Dendritic cell treated with granulocyte-macrophage colony-stimulating factor and Interleukin-4, amounts not matched to agents 40 ng/mL and 50 ng/mL, for 4 days (primary cell): Measurements from ENCODE around the gene CGB7.

Source experiments
- H3K27ac Mint-ChIP-seq: one replicate; pipeline ENCODE4 v1.8.0; 2022; ENCODE audit warnings: mild to moderate bottlenecking, mixed read lengths
- H3K27me3 Mint-ChIP-seq: one replicate; pipeline ENCODE4 v1.8.0; 2022; ENCODE audit warnings: mild to moderate bottlenecking, mixed read lengths
- H3K36me3 Mint-ChIP-seq: one replicate; pipeline ENCODE4 v1.8.0; 2022; ENCODE audit warnings: low read depth, mixed read lengths
- H3K4me1 Mint-ChIP-seq: one replicate; pipeline ENCODE4 v1.8.0; 2022; ENCODE audit warnings: low read depth, mixed read lengths
- H3K4me3 Mint-ChIP-seq: one replicate; pipeline ENCODE4 v1.8.0; 2022; ENCODE audit warnings: mild to moderate bottlenecking, moderate library complexity, mixed read lengths
- H3K9me3 Mint-ChIP-seq: one replicate; pipeline ENCODE4 v1.8.0; 2022; ENCODE audit warnings: mixed read lengths
- intact Hi-C: fragments of 100-400 bp; cut with micrococcal nuclease; formaldehyde crosslinking; loops from one replicate; pipeline ENCODE4 v1.15.0; 2022

Gene CGB7

DNA sequence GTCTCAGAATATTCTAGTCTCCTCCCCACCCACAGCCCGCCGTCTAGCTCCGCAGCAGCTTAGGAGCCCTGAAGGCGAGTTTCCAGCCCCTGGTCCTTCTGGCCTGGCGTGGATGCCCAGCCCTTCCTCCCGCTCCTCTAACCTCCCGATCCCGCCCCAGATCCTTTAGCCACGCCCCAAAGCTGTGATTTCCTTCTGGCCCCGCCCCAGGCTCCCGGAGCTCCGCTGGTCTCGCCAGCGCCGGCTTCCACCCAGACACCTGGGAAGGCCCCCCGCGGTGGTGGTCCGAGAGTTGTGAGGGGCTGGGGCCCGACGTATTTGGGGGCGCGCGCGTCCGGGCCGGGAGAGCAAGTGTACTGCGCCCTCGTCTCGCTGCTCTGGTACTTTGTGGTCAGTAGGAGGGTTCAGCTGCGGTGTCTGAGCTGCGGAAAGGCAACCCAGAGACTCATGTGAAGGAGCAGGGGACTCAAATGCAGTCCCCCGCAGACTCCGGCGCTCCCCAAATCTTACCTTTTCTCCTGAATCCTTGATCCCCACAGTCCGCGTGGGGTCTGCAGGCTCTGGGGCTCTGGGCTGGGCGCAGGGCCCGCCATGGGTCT is at the start of gene CGB7:
Gene CGB7 (minus strand): TSS at position 114 of the 599 bp plus-strand sequence. CDS start 2,374 bp downstream, outside the sequence.
- H3K4me3 Mint-ChIP-seq = peak within 1 kb of the TSS; percentile 80
- no peaks in the 10 kb centered on the region for H3K9me3 Mint-ChIP-seq
- no peak within 1 kb of the TSS for H3K27ac Mint-ChIP-seq
- H3K4me1 Mint-ChIP-seq = peaks cover 24% of the 10 kb centered on the region
- H3K27me3 Mint-ChIP-seq = peaks cover 89% of the 10 kb centered on the region
- no peaks in the 10 kb centered on the region for H3K36me3 Mint-ChIP-seq
- intact Hi-C loops = no loop called here

DNA sequence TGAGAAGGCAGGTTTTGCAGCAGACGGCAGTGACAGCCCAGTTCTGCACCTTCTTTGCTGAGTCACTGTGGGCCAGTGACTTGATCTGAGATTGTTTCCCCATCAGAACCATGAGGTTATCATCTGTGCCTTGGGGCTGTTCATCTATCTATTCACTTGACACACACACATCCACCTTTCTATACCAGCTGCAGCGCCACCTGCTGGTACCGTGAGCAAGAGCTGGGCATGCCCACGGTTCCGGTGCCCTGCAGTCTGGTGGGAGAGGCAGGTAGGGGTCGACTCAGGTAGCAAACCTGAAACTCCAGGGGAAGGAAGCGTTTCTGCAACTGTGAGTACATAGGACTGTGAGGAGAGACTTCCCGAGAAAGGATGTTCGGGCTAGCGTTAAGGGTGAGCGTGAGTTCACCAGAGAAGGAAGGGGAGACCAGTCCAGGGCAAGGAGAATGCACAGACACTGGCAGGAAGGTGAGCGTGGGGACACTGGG is 49.1 kb upstream of the CGB7 start:
- peaks cover 17% of the 10 kb centered on the region for H3K4me1 Mint-ChIP-seq
- intact Hi-C loops = no loop called here
- H3K36me3 Mint-ChIP-seq = peaks cover 77% of the 10 kb centered on the region
- no peak overlapping the region for H3K27ac Mint-ChIP-seq
- H3K9me3 Mint-ChIP-seq = no peaks in the 10 kb centered on the region
- H3K4me3 Mint-ChIP-seq = no peak overlapping the region
- H3K27me3 Mint-ChIP-seq = no peaks in the 10 kb centered on the region

DNA sequence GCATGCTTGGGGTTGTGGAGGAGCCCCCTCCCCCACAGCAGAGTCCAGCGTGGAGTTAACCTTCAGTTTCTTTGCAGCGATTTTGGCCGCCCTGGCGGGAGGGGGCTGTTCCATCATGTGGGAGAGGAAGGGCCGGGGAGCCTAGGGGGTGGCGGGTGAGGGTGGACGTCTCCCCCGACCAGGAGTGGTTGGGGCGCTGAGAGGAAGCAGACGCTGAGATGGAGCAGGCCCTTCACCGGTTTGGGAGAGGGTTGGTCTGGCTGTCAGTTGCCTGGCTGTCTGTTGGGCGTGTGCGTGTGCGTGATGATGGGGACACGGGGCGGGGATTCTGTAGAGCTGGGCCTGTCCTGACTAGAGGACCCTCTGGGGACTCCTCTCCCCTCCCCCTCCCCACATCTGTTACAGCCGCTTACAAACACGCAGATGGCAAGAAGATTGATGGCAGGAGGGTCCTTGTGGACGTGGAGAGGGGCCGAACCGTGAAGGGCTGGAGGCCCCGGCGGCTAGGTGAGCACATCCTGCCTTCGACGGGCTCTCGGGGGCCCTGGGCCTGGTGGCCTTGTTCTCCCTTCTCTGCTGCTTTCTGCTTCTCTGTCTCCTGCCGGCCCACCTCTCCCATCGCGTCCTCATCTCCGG is 46.8 kb upstream of the CGB7 start:
- intact Hi-C loops = no loop called here
- Mint-ChIP-seq H3K27me3 (no peaks in the 10 kb centered on the region), H3K4me1 (peaks cover 11% of the 10 kb centered on the region), H3K4me3 (no peak overlapping the region), H3K9me3 (no peaks in the 10 kb centered on the region), H3K27ac (no peak overlapping the region), H3K36me3 (peaks cover 100% of the 10 kb centered on the region)

DNA sequence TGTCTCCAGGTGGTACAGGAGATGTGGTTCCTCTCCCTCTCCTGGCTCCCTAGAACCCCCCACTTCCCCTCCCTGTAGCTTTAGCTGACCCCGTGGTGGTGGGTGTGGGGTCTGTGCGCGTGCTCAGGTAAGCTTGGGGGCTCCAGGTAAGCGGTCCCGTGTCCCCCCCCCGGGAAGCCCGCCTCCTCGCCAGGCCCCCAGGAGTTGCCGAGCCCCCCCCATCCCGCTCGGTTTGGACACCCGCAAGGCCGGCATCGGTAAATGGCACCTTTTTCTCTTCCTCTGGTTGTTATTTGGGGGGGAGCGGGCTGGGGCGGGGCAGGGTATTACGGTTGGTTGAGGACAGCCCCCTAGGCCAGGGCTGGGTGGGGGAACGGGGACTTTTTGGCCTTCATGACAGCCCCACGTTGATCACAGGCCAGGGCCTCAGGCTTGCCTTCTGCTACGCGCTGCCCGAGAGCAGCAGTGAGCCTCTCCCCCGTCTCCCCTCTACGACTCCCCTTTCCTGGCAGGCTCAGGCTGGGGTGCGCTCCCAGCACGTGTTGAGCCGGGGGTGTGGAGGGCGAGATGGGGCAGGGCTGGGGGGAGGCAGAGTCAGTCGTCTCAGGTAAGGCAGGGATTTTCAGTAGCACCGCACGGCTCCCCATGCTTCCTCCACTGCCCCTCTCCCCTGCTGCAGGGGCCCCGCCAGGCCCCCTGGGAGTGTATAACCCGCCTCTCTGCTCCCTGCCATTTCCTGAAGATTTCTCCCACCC is 46.0 kb upstream of the CGB7 start:
- Mint-ChIP-seq H3K36me3 (peaks cover 100% of the 10 kb centered on the region), H3K4me1 (peaks cover 7% of the 10 kb centered on the region), H3K27ac (no peak overlapping the region), H3K9me3 (no peaks in the 10 kb centered on the region), H3K4me3 (no peak overlapping the region), H3K27me3 (no peaks in the 10 kb centered on the region)
- intact Hi-C loops = no loop called here

DNA sequence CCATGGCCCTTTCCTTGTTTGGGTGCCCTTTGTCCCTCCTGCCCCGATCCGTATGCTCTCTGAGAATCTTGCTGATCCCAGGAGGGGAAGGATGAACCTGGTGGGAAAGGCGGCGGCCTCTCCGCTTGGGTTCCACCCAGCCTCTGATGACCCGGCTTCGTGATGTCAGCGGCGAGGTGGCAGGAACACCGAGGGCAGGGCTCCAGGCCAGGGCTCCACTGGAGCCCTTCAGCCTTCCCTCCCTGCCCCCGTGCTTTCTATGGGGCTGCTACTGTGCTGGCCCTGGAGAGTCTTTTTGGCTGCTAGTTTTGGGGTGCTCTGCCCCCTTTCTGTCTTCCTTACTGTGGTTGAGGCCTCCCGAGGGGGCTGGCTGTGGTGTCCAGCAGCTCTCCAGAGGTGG is 44.8 kb upstream of the CGB7 start:
- intact Hi-C loops = no loop called here
- peaks cover 7% of the 10 kb centered on the region for H3K4me1 Mint-ChIP-seq
- no peaks in the 10 kb centered on the region for H3K27me3 Mint-ChIP-seq
- peaks cover 99% of the 10 kb centered on the region for H3K36me3 Mint-ChIP-seq
- H3K4me3 Mint-ChIP-seq = no peak overlapping the region
- no peak overlapping the region for H3K27ac Mint-ChIP-seq
- no peaks in the 10 kb centered on the region for H3K9me3 Mint-ChIP-seq

DNA sequence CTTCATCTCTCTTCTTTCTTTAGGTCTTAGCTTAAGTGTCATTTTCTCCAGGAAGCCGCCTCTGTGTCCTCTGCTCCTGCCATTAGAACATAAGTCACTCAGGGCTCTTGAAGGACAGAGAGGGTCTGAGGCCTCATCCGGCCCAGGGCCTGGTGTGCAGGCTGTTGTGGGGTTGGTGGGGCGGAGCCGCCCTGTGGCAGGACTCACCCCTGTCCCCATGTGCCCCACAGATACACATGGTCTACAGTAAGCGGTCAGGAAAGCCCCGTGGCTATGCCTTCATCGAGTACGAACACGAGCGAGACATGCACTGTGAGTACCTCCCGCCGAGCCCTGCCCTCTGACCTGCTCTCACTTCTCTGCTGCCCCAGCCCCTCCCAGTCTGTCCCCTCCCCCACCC is 43.6 kb upstream of the CGB7 start:
- intact Hi-C loops = no loop called here

DNA sequence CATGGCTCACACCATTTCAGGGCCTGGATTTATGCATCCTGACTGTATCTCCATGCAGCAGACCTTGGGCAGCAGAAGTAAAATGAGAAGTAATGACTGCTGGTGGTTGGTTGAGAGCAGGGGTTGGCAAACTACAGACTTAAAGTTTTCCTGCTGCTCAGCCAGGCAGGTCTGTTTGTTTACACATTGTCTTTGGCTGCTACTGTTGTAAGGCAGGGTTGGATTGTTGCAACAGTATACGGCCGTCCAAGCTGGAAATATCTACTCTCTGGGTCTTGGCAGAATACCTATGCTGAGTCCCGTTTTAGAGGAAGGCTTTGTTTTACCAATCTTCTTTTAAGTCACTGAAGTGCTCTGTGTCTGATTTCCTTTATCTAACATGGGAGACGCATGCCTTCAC is 41.2 kb upstream of the CGB7 start:
- no peak overlapping the region for H3K27ac Mint-ChIP-seq
- no peak overlapping the region for H3K4me3 Mint-ChIP-seq
- H3K9me3 Mint-ChIP-seq = no peaks in the 10 kb centered on the region
- intact Hi-C loops = no loop called here
- H3K36me3 Mint-ChIP-seq = peaks cover 99% of the 10 kb centered on the region
- no peaks in the 10 kb centered on the region for H3K27me3 Mint-ChIP-seq
- no peaks in the 10 kb centered on the region for H3K4me1 Mint-ChIP-seq

More for the DNA sequence above, 43.6 kb upstream of the CGB7 start:
- Mint-ChIP-seq H3K27me3 (no peaks in the 10 kb centered on the region), H3K27ac (no peak overlapping the region), H3K36me3 (peaks cover 99% of the 10 kb centered on the region), H3K4me3 (no peak overlapping the region), H3K4me1 (peaks cover 7% of the 10 kb centered on the region), H3K9me3 (no peaks in the 10 kb centered on the region)

DNA sequence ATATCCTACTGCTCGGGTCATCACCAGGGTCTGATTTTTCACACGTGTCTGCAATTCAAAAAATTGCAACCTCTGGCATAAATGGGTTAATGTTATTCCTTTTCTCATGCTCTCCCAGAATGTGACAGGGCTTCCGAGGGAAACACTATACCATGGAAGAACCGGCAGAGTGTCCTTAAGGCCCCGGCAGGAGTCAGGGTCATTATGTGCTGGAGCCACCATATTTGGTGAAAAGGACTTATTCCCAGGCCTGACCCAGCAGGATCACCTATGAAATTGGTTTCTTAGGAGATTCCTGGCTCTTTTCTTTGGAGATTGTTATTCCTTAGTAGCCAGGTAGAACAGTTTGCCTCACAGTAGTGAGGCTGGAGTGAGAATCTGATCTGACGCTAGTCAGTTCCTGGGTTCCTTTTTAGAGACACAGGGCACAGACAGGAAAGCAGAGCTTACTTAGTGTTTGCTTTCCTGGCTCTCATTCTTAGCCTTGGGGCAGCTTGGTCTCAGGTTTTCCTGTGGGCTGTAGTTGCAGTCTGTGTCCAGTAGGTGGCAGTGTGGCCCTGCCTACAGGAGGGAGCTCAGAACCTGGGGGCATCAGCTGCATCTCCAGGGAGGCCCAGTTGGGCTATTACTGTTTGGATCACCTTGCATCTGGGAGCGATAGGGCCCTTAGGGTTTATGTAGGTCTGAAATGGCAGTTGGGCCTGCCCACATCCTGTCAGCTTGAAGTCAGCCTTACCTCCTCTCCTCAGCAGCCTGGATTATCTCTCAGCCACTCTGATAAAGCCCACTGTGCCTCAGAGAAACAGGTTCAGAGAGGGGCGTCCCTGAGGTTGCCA is 40.1 kb upstream of the CGB7 start:
- Mint-ChIP-seq H3K9me3 (no peaks in the 10 kb centered on the region), H3K4me1 (no peaks in the 10 kb centered on the region), H3K27me3 (no peaks in the 10 kb centered on the region), H3K4me3 (no peak overlapping the region), H3K27ac (no peak overlapping the region), H3K36me3 (peaks cover 98% of the 10 kb centered on the region)
- intact Hi-C loops = loop anchor here (1.0 to 2.0 kb wide), 2 partner anchors 49 to 102 kb away; no protein-coding TSS in a partner anchor

DNA sequence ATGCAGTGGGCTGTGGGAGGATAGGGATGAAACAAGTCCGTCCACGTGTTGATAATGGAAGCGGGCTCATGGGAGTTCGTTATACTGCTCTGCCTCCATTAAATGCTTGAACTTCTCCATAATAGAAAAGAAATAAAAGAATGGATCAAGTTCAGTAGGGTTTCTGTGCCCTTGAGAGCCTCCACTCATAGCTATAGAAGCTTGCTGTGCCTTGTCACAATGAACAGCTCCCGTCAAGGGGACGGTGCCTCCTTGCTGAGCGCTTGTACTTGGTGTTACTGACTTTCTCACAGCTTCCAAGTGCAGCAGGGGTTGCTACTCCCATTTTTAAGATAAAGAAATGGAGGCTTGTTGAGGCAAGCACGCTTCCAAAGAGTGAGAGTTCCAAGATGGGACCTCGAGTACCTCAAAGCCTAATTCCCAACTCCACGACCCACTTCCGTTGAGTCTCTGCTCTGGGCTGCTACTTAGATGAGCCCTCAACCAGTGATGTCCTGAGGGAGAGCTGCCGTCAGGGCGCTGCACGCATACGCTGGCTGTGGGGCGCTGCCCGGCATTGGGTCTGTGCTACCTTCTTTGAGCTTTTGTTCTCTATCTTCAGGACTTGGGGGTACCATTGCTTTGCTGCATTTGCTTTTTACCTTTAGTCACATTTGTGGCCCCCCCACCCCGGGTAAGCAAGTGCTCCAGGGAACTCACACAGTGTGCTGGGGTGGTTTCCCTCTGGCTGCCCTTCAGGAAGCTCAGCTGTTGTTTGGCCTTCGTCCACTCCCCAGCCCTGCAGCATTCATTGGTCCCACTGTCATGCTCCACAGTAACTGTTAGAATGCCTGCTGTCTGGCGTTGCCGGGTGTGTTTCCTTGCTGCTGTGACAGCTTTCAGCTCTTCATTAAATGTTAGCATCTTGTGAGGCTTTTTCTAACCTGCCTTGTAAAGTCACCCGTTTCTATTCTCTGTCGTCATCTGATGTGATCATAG is 37.2 kb upstream of the CGB7 start:
- H3K4me1 Mint-ChIP-seq = no peaks in the 10 kb centered on the region
- H3K36me3 Mint-ChIP-seq = peaks cover 98% of the 10 kb centered on the region
- no peak overlapping the region for H3K4me3 Mint-ChIP-seq
- H3K9me3 Mint-ChIP-seq = no peaks in the 10 kb centered on the region
- H3K27ac Mint-ChIP-seq = no peak overlapping the region
- intact Hi-C loops = no loop called here
- no peaks in the 10 kb centered on the region for H3K27me3 Mint-ChIP-seq

DNA sequence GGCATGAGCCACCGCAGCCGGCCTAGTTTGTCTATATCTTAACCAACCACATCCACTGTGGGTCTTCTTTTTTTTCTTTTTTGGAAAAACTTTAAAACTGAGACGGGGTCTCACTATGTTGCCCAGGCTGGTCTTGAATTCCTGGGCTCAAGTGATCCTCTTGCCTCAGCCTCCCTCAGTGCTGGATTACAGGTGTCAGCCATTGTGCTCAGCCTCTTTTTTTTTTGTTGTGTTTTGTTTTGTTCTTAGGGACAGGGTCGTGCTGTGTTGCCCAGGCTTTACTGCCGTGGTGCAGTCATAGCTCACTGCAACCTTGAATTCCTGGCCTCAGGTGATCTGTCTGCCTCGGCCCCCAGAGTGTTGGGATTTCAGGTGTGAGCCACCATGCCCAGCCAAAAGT is 35.1 kb upstream of the CGB7 start:
- peaks cover under 1% of the 10 kb centered on the region for H3K4me1 Mint-ChIP-seq
- H3K4me3 Mint-ChIP-seq = no peak overlapping the region
- intact Hi-C loops = no loop called here
- H3K27ac Mint-ChIP-seq = no peak overlapping the region
- H3K27me3 Mint-ChIP-seq = no peaks in the 10 kb centered on the region
- peaks cover 99% of the 10 kb centered on the region for H3K36me3 Mint-ChIP-seq
- H3K9me3 Mint-ChIP-seq = no peaks in the 10 kb centered on the region

DNA sequence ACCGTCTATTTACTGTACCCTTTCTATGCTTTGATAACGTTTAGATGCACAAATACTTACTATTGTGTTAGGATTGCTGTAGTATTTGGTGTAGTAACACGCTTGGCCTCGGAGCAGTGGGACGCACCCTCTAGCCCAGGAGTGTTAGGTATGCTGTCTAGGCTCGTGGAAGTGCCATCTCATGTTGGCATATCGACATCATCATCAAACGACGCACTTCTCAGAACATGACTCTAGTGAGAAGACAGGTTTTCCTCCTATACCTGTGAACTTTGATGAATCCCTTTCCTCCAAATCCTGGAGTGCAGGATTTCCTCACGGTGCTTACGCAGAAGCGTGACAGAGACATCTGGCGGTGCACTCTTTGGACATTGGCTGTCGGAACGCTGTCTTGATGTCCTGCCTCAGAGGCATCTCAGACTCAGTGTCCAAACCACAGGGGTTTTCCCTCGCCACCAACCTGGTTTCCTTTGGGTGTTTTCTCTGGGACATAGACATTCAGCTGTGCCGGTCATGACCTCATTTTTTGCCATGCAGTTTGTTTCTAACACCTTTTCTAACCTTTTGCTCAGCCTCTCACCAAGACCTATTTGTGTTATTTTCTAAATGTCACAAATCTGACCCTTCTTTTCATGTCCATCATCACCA is 34.0 kb upstream of the CGB7 start:
- H3K36me3 Mint-ChIP-seq = peaks cover 99% of the 10 kb centered on the region
- intact Hi-C loops = no loop called here
- no peak overlapping the region for H3K4me3 Mint-ChIP-seq
- H3K4me1 Mint-ChIP-seq = peaks cover 9% of the 10 kb centered on the region
- no peaks in the 10 kb centered on the region for H3K27me3 Mint-ChIP-seq
- H3K9me3 Mint-ChIP-seq = no peaks in the 10 kb centered on the region
- H3K27ac Mint-ChIP-seq = no peak overlapping the region

DNA sequence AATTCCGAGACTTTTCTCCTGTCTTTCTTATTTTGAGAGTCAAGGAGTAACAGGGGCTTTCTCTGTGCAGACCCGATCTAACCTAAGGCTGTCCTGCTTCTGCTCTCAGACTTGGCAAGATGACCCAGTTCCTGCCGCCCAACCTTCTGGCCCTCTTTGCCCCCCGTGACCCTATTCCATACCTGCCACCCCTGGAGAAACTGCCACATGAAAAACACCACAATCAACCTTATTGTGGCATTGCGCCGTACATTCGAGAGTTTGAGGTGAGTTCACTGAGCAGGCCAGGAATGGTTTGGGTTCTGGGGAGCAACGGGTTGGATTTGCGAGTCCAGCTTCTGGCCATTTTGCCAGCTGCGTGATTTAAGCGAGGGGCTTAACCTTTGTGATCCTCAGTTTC is 28.7 kb upstream of the CGB7 start:
- no peaks in the 10 kb centered on the region for H3K27me3 Mint-ChIP-seq
- peak overlapping the region; percentile 100 for H3K4me3 Mint-ChIP-seq
- intact Hi-C loops = no loop called here
- H3K4me1 Mint-ChIP-seq = peaks cover 23% of the 10 kb centered on the region
- peaks cover 63% of the 10 kb centered on the region for H3K36me3 Mint-ChIP-seq
- H3K9me3 Mint-ChIP-seq = no peaks in the 10 kb centered on the region
- peak overlapping the region; percentile 94 for H3K27ac Mint-ChIP-seq
